Measurements from ENCODE around the gene PPARD. TPM values are rescaled to one million over a fixed set of nuclear protein-coding genes. Genes with fewer than 3 reads are reported as not detected.

PPARD gene
- polyA plus RNA-seq, 3 donors = 1.2 to 22.0 (median 2.4) TPM

- Mint-ChIP-seq H3K4me3 (no peak overlapping the region), H3K4me1 (no peaks in the 10 kb centered on the region), H3K9me3 (no peaks in the 10 kb centered on the region), H3K27ac (peak overlapping the region in 2 of 7 donors; percentile 2 to 5), H3K27me3 (ENCODE audit: low read depth in 3 of 3) (peaks cover 3 to 9% (median 7%) of the 10 kb centered on the region in 3 donors), H3K36me3 (peaks cover 7 to 17% of the 10 kb centered on the region in 2 donors)
- intact Hi-C loops (cut with micrococcal nuclease) = no loop called here
- Histone ChIP-seq H2AFZ (ENCODE audit: insufficient read depth, low read depth, low read length, poor library complexity, severe bottlenecking) (no peak overlapping the region), H3K27me3 (ENCODE audit: control insufficient read depth in 2 of 2, insufficient read depth in 2 of 2, low read length in 2 of 2) (no peaks in the 10 kb centered on the region), H3K27ac (ENCODE audit: low read depth in 1 of 2, low read length in 2 of 2) (no peak overlapping the region), H4K20me1 (ENCODE audit: insufficient read depth, low read length) (peaks cover 35% of the 10 kb centered on the region), H3K4me2 (replicated peaks; ENCODE audit: extremely low read depth, low read length, poor library complexity, severe bottlenecking) (no peak overlapping the region), H3K36me3 (replicated peaks in 1 of 2; ENCODE audit: control insufficient read depth in 1 of 2, insufficient read depth in 2 of 2, low read length in 2 of 2) (no peaks in the 10 kb centered on the region), H3K4me3 (replicated peaks in 1 of 3; ENCODE audit: low read depth in 2 of 3, low read length in 3 of 3) (no peak overlapping the region), H3K9me3 (replicated peaks in 1 of 2; ENCODE audit: control insufficient read depth in 1 of 2, insufficient read depth in 1 of 2, low read length in 2 of 2) (no peaks in the 10 kb centered on the region), H3K79me2 (ENCODE audit: insufficient read depth, low read length) (no peaks in the 10 kb centered on the region), H3K9ac (ENCODE audit: insufficient read depth, low read length, poor library complexity, severe bottlenecking) (no peak overlapping the region), H3K4me1 (ENCODE audit: control insufficient read depth in 1 of 2, insufficient read depth in 2 of 2, low read length in 2 of 2) (no peaks in the 10 kb centered on the region)
- 93% methylated on average over 3 of the region's 5 CpGs for WGBS (ENCODE audit: insufficient coverage)
- TF ChIP-seq CTCF (IDR thresholded peaks at IDR 0.05) = no peak
- no peak for DNase-seq
Measured at GRCh38 chr6:35401514-35401913, 59.2 kb downstream of the PPARD start.

GRCh38 chr6:35402136-35402855, 59.9 kb downstream of the PPARD start:
- intact Hi-C loops (cut with micrococcal nuclease) = no loop called here
- no peaks in the 10 kb centered on the region for H3K36me3 ChIP-seq (replicated peaks in 1 of 2; ENCODE audit: control insufficient read depth in 1 of 2, insufficient read depth in 2 of 2, low read length in 2 of 2)
- H4K20me1 ChIP-seq (ENCODE audit: insufficient read depth, low read length) = peaks cover 42% of the 10 kb centered on the region
- H3K9ac ChIP-seq (ENCODE audit: insufficient read depth, low read length, poor library complexity, severe bottlenecking) = no peak overlapping the region
- no peaks in the 10 kb centered on the region for H3K4me1 ChIP-seq (ENCODE audit: control insufficient read depth in 1 of 2, insufficient read depth in 2 of 2, low read length in 2 of 2)
- no peaks in the 10 kb centered on the region for H3K79me2 ChIP-seq (ENCODE audit: insufficient read depth, low read length)
- no peak for DNase-seq
- Mint-ChIP-seq H3K27me3 (ENCODE audit: low read depth in 3 of 3) (peaks cover 2 to 7% (median 7%) of the 10 kb centered on the region in 3 donors), H3K4me3 (no peak overlapping the region), H3K36me3 (peaks cover 10 to 13% of the 10 kb centered on the region in 2 donors), H3K4me1 (no peaks in the 10 kb centered on the region), H3K27ac (no peak overlapping the region), H3K9me3 (no peaks in the 10 kb centered on the region)
- H3K27ac ChIP-seq (ENCODE audit: low read depth in 1 of 2, low read length in 2 of 2) = no peak overlapping the region
- no peak overlapping the region for H3K4me3 ChIP-seq (replicated peaks in 1 of 3; ENCODE audit: low read depth in 2 of 3, low read length in 3 of 3)
- no peak overlapping the region for H2AFZ ChIP-seq (ENCODE audit: insufficient read depth, low read depth, low read length, poor library complexity, severe bottlenecking)
- H3K9me3 ChIP-seq (replicated peaks in 1 of 2; ENCODE audit: control insufficient read depth in 1 of 2, insufficient read depth in 1 of 2, low read length in 2 of 2) = no peaks in the 10 kb centered on the region
- 100% methylated on average over 1 of the region's 8 CpGs for WGBS (ENCODE audit: insufficient coverage)
- no peaks in the 10 kb centered on the region for H3K27me3 ChIP-seq (ENCODE audit: control insufficient read depth in 2 of 2, insufficient read depth in 2 of 2, low read length in 2 of 2)
- no peak for TF ChIP-seq CTCF (IDR thresholded peaks at IDR 0.05)
- no peak overlapping the region for H3K4me2 ChIP-seq (replicated peaks; ENCODE audit: extremely low read depth, low read length, poor library complexity, severe bottlenecking)
